ENCODE data around the gene KRTAP4-12. TPM values are rescaled to one million over a fixed set of nuclear protein-coding genes. Genes with fewer than 3 reads are reported as not detected.

The KRTAP4-12 gene
- polyA plus RNA-seq, 1 donor from 2014 or later = not detected

GRCh38 chr17:41098481-41098880 lies 25.5 kb downstream of the KRTAP4-12 start:
- Histone ChIP-seq H3K27ac (ENCODE audit: low read length) (no peak overlapping the region), H3K79me2 (replicated peaks; ENCODE audit: insufficient read depth, low read length) (no peaks in the 10 kb centered on the region), H2AFZ (ENCODE audit: low read depth, low read length) (no peak overlapping the region), H4K20me1 (ENCODE audit: insufficient read depth) (no peaks in the 10 kb centered on the region), H3K4me3 (ENCODE audit: low read length) (no peak overlapping the region), H3K9me3 (ENCODE audit: low read length) (no peaks in the 10 kb centered on the region), H3F3A (ENCODE audit: insufficient read depth, low read length, poor library complexity, severe bottlenecking) (no peaks in the 10 kb centered on the region), H3K4me2 (ENCODE audit: low read length) (no peak overlapping the region), H3K27me3 (ENCODE audit: insufficient read depth, low read depth, low read length) (no peaks in the 10 kb centered on the region), H3K9me2 (ENCODE audit: insufficient read depth, low read length) (no peaks in the 10 kb centered on the region), H3K9ac (ENCODE audit: low read length) (no peak overlapping the region), H3K36me3 (ENCODE audit: insufficient read depth, low read length) (no peaks in the 10 kb centered on the region)
- no peak for TF ChIP-seq POLR2AphosphoS5 (IDR thresholded peaks at IDR 0.05)
- no peak for TF ChIP-seq RAD21 (conservative IDR thresholded peaks at IDR 0.05)
- TF ChIP-seq TAF1 (IDR thresholded peaks at IDR 0.05; ENCODE audit: low read depth) = no peak
- no peak for TF ChIP-seq EP300 (conservative IDR thresholded peaks at IDR 0.05; ENCODE audit: poor library complexity, severe bottlenecking)
- no peak for TF ChIP-seq EZH2 (IDR thresholded peaks at IDR 0.05; ENCODE audit: borderline replicate concordance, insufficient read depth, low read length, poor library complexity, severe bottlenecking)
- no peak for TF ChIP-seq CTCF (IDR thresholded peaks at IDR 0.05; ENCODE audit: poor library complexity, severe bottlenecking)
- no peak for TF ChIP-seq SMC3 (conservative IDR thresholded peaks at IDR 0.05; ENCODE audit: poor library complexity)
- no peak for TF ChIP-seq REST (IDR thresholded peaks at IDR 0.05; ENCODE audit: borderline replicate concordance)
- TF ChIP-seq MXI1 (conservative IDR thresholded peaks at IDR 0.05; ENCODE audit: poor library complexity, severe bottlenecking) = no peak

DNA sequence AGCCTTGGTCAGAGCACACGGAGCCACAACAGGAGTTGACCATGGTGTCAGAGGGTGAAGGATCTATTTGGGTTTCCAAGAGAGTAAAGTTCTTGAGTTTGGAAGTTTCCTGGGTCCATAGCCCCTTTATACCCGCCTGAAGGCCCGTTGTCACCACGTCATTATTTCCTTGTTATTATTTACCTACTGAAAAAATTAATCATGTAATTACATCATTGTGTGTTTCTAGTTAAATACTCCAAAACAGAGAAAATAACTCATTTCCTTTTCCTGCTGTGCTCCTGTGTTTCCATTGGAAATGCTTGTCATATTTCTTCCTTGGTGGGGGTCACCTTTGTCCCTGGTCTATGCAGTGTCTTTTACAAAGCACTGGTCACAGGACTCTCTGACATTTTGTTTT lies 25.9 kb downstream of the KRTAP4-12 start, which contains the start of gene KRTAP4-8:
Gene KRTAP4-8 (minus strand): TSS at position 101 of the 400 bp plus-strand sequence. CDS start 58 bp downstream, at position 43.
- H3K9ac ChIP-seq (ENCODE audit: low read length) = no peak within 1 kb of the TSS
- H2AFZ ChIP-seq (ENCODE audit: low read depth, low read length) = no peak within 1 kb of the TSS
- TF ChIP-seq EP300 (conservative IDR thresholded peaks at IDR 0.05; ENCODE audit: poor library complexity, severe bottlenecking) (no peak), MXI1 (conservative IDR thresholded peaks at IDR 0.05; ENCODE audit: poor library complexity, severe bottlenecking) (no peak), SMC3 (conservative IDR thresholded peaks at IDR 0.05; ENCODE audit: poor library complexity) (no peak), CTCF (IDR thresholded peaks at IDR 0.05; ENCODE audit: poor library complexity, severe bottlenecking) (no peak), EZH2 (IDR thresholded peaks at IDR 0.05; ENCODE audit: borderline replicate concordance, insufficient read depth, low read length, poor library complexity, severe bottlenecking) (no peak), REST (IDR thresholded peaks at IDR 0.05; ENCODE audit: borderline replicate concordance) (no peak), POLR2AphosphoS5 (IDR thresholded peaks at IDR 0.05) (no peak), RAD21 (conservative IDR thresholded peaks at IDR 0.05) (no peak), TAF1 (IDR thresholded peaks at IDR 0.05; ENCODE audit: low read depth) (no peak)
- no peaks in the 10 kb centered on the region for H3K36me3 ChIP-seq (ENCODE audit: insufficient read depth, low read length)
- no peaks in the 10 kb centered on the region for H3K27me3 ChIP-seq (ENCODE audit: insufficient read depth, low read depth, low read length)
- no peak within 1 kb of the TSS for H3K4me2 ChIP-seq (ENCODE audit: low read length)
- no peaks in the 10 kb centered on the region for H3F3A ChIP-seq (ENCODE audit: insufficient read depth, low read length, poor library complexity, severe bottlenecking)
- H3K4me3 ChIP-seq (ENCODE audit: low read length) = no peak within 1 kb of the TSS
- no peaks in the 10 kb centered on the region for H3K79me2 ChIP-seq (replicated peaks; ENCODE audit: insufficient read depth, low read length)
- H4K20me1 ChIP-seq (ENCODE audit: insufficient read depth) = no peaks in the 10 kb centered on the region
- no peak within 1 kb of the TSS for H3K27ac ChIP-seq (ENCODE audit: low read length)
- H3K9me3 ChIP-seq (ENCODE audit: low read length) = no peaks in the 10 kb centered on the region
- no peaks in the 10 kb centered on the region for H3K9me2 ChIP-seq (ENCODE audit: insufficient read depth, low read length)

All from neural cell (in vitro differentiated cells).